ENCODE results near the gene SYNGR4.

- TF ChIP-seq GATA2 (IDR thresholded peaks at IDR 0.05; ENCODE audit: low read depth, low read length), result no peak
- TF ChIP-seq GATA3 (IDR thresholded peaks at IDR 0.05; ENCODE audit: low read depth, low read length), result no peak
Observed at GRCh38 chr19:48363810-48364597, at the start of gene SYNGR4, which contains the start of gene TMEM143.

All from SH-SY5Y (cell line).